ENCODE measurements around the gene NUMA1.

Gene NUMA1

DNA sequence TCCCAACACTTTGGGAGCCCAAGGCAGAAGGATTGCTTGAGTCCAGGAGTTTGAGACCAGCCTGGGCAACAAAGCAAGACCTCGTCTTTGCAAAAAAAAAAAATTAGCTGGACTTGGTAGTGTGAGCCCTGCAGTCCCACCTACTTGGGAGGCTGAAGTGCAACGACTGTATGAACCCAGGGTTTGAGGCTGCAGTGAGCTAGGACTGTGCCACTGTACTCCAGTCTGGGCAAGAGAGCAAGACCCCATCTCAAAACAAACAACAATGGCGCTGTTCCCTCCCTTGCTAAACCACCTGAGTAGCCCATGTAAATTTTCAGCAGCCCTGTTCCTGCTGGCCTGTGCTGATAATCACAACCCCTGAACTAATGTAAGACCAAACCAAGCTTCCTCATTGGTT is 19.7 kb upstream of the NUMA1 start:
- no peak for DNase-seq

DNA sequence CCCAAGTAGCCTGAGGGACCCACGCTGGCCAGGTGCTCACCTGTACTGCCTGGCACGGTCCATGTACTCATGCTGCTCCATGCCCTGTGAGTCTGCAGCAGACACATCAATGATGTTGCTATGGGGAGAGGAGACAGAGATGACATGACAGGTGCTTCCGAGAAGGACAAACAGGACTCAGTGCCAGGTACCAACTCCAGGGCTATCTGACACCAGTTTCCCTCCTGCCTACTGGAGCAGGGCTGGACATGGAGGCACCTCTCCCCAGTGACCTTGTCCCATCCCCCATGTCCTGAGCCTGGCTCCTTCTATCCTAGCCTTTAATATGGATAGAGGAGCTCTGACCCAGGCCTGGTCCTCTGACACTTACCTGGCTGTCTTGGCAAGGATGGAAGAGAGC is 18.4 kb upstream of the NUMA1 start:
- DNase-seq, result no peak

- no peak for DNase-seq
Observed at GRCh38 chr11:72091292-72091691, 10.9 kb upstream of the NUMA1 start.

DNA sequence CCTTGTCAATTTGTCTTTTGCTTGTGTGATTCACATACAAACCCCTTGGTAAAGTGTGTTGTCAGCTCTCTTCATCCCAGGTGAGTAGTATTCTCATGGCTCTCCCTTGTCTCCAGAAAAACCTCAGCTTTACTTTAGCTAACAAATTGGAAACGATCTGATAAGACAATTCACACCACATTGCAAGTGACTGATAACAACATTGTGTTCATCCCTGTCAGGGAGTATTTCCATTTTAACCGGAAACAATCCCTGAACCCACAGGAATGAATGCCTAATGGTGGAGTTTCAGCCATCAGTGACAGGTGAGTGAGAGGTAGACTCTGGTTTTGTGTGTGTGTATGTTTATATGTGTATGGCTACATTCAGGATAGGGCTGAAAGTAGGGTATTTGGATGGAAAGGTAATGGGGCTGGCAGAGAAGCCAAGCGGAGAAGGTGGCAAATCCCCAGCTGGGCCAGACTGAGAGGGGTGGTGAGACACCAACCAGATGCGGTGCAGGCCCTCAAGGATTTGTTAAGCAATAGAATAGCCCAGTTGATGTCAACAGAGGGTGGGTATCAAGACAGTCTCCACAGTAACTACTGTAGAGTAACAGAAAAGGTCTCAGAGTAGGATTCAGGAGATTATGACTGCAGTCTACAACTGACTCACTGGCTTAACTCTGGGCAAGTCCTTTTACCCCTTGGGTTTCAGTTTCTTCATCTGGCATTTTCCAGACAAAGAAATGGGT is 7.9 kb upstream of the NUMA1 start:
- DNase-seq, result no peak

- DNase-seq, result no peak
Observed at GRCh38 chr11:72085621-72086351, 5.4 kb upstream of the NUMA1 start.

DNA sequence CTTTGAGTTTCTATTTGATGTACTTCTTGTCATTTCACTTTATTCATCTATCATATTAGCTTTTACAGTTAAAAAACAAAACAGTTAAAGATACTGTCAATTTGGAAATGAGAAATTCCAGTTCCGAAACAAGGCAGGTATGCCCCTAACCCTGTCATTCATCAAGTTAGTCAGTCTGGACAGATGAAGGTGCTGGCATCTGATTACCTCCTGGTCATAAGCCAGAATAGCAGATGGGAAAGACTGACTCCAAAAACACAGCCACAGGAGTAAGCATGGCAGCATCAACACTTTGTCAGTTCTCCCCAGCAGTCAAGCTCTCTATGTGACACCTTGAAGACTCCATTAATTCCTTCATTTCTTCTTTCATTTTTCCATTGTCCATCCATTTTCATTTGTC is 4.6 kb upstream of the NUMA1 start:
- no peak for DNase-seq

DNA sequence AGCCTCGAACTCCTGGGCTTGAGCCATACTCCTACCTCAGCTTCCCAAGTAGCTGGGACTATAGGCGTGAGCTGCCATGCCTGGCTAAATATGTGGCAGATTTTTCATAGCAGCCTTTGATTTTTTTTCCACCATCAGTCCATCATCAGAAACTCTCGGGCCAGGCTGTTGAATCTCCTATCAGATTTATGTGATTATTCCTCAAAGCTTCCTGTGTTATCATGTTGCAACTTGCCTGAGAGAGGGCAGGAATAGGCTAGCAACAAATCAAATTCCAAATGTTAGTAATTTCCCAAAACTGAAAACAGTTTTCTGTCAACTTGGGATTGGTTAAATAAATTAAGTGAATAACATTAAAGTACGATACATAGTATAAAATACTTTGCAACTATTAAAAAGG is 3.7 kb upstream of the NUMA1 start:
- DNase-seq, result no peak

DNA sequence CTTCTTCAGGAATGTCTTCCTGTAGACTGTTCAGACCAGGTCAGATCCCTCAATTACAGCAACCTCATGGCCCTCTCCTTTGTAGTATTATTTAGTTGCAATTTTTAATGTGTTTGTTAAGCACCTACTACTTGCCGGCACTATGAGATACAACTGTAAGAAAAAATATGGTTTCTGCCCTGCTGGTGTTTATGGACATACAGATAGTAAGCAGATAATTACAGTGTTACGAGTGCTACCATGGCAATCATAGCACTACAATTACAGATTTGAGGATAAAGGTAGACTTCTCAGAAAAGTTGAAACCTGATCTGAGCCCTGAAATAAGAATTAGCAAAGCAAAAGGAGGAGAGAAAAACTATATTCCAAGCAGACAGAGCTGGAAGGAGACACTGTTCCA is 3.1 kb upstream of the NUMA1 start:
- DNase-seq, result no peak

GRCh38 chr11:72081821-72082453 is 1.6 kb upstream of the NUMA1 start:
- no peak for DNase-seq

- no peak for DNase-seq
Observed at GRCh38 chr11:72081184-72081644, 872 bp upstream of the NUMA1 start.

DNA sequence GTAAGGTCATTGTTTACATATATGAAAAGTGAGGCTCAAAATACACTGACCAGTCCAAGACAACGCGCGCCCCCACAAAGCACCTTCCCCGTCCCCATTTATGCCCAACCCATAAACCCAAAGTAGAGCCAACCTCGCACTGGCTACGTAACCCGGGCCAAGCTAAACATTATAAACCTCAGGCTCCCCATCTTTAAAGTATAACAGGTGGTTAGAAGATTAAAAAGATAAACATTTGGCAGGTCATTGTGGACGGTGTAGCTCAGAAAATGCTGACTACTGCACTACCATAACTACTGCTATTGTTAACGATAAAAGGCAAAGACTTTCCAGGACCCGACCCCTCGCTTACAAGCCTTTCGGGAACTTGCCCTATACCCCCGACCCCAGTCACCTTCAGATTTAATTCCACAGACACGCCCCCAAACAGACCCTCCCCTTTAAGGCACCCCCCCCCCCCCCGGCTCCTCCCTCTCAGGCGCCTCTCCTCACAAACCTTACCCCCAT is 470 bp downstream of the NUMA1 start:
- DNase-seq, result no peak

DNA sequence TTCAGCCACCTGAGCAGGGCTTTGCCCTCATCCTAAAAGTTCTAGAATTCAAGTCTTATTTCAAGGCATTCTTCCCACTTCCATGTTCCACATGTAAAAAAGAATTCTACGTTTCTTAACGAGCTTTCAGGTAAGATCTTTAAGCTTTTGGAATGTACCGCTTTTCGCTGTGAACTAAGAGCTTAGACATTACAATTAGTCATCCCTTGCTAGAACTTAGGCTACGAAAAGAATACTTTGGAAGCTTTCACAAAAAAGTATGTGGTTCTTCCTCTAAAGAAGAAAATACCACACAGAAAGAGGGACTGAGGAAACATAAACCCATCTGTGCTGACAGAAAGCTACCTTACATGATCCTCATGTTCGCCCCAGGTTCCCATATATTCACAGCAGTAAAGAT is 1.9 kb downstream of the NUMA1 start:
- DNase-seq, result no peak

DNA sequence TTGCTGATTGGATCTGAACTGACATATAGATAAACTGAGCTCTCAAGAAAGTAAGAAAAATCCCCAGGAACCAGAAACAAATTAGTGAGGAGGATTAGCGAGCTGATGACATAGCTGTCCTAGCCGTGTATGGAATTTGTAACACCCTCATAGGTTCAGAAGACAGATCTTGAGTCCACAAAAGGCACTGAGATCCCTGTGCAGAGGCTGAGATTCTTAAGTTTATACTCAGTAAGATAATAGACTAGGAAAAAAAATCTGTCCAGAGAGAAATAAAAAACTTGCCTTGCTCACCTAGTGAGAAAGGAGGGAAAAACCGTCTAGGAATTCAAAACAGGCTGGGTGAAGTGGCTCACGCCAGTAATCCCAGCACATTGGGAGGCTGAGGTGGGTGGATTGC is 4.6 kb downstream of the NUMA1 start:
- DNase-seq, result no peak

DNA sequence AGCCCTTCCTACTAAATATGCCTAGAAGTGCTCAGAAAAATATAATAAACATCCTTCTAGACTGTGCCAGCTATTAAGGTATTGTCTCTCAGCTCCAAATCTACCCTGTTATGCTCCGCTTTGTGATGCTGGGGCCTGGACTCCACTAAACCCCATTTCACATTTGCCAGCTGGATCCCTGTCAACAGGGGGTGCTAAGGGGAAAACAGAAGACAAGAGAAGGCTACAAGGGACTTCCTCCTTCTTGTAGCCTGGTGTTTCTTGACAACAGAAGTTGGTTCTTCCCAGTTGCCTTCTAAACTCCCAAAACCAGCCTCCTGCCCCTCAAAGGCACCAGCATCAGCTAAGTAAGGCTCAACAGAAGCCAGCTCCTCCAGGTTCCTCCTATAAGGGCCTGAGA is 5.2 kb downstream of the NUMA1 start:
- no peak for DNase-seq

DNA sequence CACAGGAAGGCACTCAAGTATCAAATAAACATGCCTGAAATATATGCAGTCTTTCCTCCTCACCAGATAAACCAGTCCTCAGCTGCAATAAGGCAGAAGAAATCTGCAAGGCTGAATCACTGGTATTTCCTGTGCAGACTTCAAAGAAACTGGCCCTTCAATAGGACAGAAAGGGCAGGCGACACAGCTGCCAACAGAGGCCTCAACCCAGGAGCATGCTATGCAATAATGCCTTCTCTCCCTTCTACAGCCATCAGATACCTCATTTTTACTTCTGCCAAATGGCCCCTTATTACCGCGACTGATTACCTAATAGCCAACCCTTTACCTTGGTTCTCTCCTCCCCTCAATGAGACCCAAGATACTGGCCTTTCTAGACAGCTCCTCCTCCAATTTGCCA is 8.0 kb downstream of the NUMA1 start:
- no peak for DNase-seq

- no peak for DNase-seq
Observed at GRCh38 chr11:72070491-72070890, 9.9 kb downstream of the NUMA1 start.

GRCh38 chr11:72069787-72070251 is 10.5 kb downstream of the NUMA1 start:
- DNase-seq, result no peak

- DNase-seq, result no peak
Observed at GRCh38 chr11:72069200-72069599, 11.1 kb downstream of the NUMA1 start.

GRCh38 chr11:72067676-72068075 is 12.7 kb downstream of the NUMA1 start:
- no peak for DNase-seq

- no peak for DNase-seq
Observed at GRCh38 chr11:72067266-72067665, 13.1 kb downstream of the NUMA1 start.

DNA sequence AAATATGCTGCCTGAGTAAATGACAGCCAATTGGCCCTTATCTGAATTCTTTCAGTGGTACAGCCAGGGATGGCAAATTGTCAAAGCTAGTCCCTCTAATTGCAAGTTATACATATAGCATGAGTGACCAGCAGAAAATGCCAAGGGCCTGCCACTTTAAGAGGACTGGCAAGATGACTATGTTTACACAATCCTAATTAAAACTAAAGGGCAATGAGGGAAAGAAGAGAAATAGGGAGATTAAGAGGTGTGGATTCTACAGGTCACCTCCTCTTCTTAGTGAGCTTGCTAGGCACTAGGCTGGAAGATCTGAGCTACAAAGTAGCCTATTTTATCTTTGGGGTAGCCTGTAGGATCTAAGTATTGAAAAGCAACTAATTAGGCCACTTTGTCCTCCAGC is 13.5 kb downstream of the NUMA1 start:
- no peak for DNase-seq

DNA sequence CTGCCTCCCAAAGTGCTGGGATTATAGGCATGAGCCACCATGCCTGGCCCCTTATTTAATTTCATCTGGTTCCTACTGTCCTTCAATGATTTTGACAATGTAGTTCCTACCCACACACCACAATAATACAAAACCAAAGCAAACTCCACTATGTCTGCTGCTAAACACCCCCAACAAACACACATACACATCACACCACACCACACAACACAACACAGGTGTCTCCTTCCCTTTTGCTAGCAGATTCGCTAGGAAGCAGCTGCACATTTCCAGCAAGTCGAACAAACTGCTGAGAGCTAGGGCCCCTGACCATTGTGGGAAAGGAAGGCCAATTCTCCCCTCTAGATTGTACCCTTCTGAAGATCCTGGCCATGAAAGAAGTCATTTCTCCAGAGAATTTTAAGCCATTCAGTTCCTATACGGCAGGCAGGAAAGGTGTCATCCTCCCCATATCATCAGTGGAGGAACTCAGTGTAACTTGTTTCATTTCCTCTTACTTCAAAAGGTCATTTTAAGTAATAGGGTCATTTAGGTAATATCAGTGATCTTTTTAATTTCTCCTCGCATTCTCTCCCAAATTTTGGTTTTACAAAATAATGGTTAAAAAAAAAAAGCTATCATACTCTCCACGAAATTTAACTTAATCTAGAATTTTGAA is 18.5 kb downstream of the NUMA1 start:
- no peak for DNase-seq

- DNase-seq, result no peak
Observed at GRCh38 chr11:72058416-72059034, 21.8 kb downstream of the NUMA1 start.
